ENCODE measurements around the gene EEF1A2.
A peak's percentile ranks its signal among the peaks of the same experiment; 100 is the strongest.

EEF1A2 gene

GRCh38 chr20:63487781-63488241, 11.1 kb downstream of the EEF1A2 start:
- H3K4me3 ChIP-seq (ENCODE audit: low read length in 2 of 2), result peak overlapping the region in 1 of 2 donors; percentile 25
- H2BK12ac ChIP-seq (ENCODE audit: low read length), result no peak overlapping the region
- H4K91ac ChIP-seq (ENCODE audit: low read depth, low read length, poor library complexity), result no peak overlapping the region
- H3K9me3 ChIP-seq (replicated peaks in 1 of 2; ENCODE audit: control insufficient read depth in 2 of 2, insufficient read depth in 1 of 2, low read depth in 1 of 2, low read length in 2 of 2), result peaks cover 0 to 1% of the 10 kb centered on the region in 2 donors
- no peak overlapping the region for H3K18ac ChIP-seq (ENCODE audit: low read length)
- peak overlapping the region; percentile 21 for H3K9ac ChIP-seq (ENCODE audit: low read depth, low read length, poor library complexity)
- H3K23ac ChIP-seq (ENCODE audit: low read depth, low read length, poor library complexity), result peak overlapping the region; percentile 31
- no CpG with 5 or more reads among the region's 40 CpGs for WGBS, 2 donors (ENCODE audit: extremely low coverage in 2 of 2, insufficient read length in 2 of 2, insufficient replicate concordance in 1 of 2)
- peaks cover 4% of the 10 kb centered on the region for H3K79me1 ChIP-seq (ENCODE audit: low read depth, low read length)
- H3K36me3 ChIP-seq (replicated peaks in 1 of 2; ENCODE audit: control insufficient read depth in 2 of 2, insufficient read depth in 2 of 2, low read length in 2 of 2), result no peaks in the 10 kb centered on the region
- no peak overlapping the region for H2BK5ac ChIP-seq (ENCODE audit: low read length)
- no peak overlapping the region for H2BK120ac ChIP-seq (ENCODE audit: low read depth, low read length)
- peaks cover 3 to 4% of the 10 kb centered on the region in 2 donors for H3K4me1 ChIP-seq (ENCODE audit: control insufficient read depth in 2 of 2, insufficient read depth in 1 of 2, low read depth in 1 of 2, low read length in 2 of 2)
- H3K4me2 ChIP-seq (ENCODE audit: insufficient read depth, low read length, poor library complexity, severe bottlenecking), result peak overlapping the region; percentile 57
- H2BK15ac ChIP-seq (ENCODE audit: low read length), result peak overlapping the region; percentile 9
- H2AFZ ChIP-seq (ENCODE audit: low read length), result peak overlapping the region; percentile 53
- H3K4ac ChIP-seq (ENCODE audit: low read length), result no peak overlapping the region
- no peak overlapping the region for H4K8ac ChIP-seq (ENCODE audit: low read depth, low read length)
- no peak for DNase-seq (ENCODE audit: low spot score)
- H3K14ac ChIP-seq (ENCODE audit: low read length), result peak overlapping the region; percentile 56
- H3K27me3 ChIP-seq (ENCODE audit: control insufficient read depth in 3 of 3, insufficient read depth in 3 of 3, low read depth in 1 of 3, low read length in 3 of 3), result peaks cover 3 to 40% (median 30%) of the 10 kb centered on the region in 3 experiments
- no peak overlapping the region for H3K27ac ChIP-seq (replicated peaks; ENCODE audit: low read length)
- H2AK5ac ChIP-seq (ENCODE audit: low read depth, low read length), result no peak overlapping the region

GRCh38 chr20:63487116-63487764, 11.6 kb downstream of the EEF1A2 start:
- Histone ChIP-seq H3K18ac (ENCODE audit: low read length) (no peak overlapping the region), H3K9me3 (replicated peaks in 1 of 2; ENCODE audit: control insufficient read depth in 2 of 2, insufficient read depth in 1 of 2, low read depth in 1 of 2, low read length in 2 of 2) (peaks cover 0 to under 1% of the 10 kb centered on the region in 2 donors), H2BK15ac (ENCODE audit: low read length) (peak overlapping the region; percentile 9), H3K14ac (ENCODE audit: low read length) (no peak overlapping the region), H2AFZ (ENCODE audit: low read length) (peak overlapping the region; percentile 53), H2BK12ac (ENCODE audit: low read length) (no peak overlapping the region), H3K27ac (replicated peaks; ENCODE audit: low read length) (no peak overlapping the region), H3K27me3 (ENCODE audit: control insufficient read depth in 3 of 3, insufficient read depth in 3 of 3, low read depth in 1 of 3, low read length in 3 of 3) (peaks cover 3 to 45% (median 30%) of the 10 kb centered on the region in 3 experiments), H3K4ac (ENCODE audit: low read length) (no peak overlapping the region), H4K8ac (ENCODE audit: low read depth, low read length) (peak overlapping the region; percentile 17), H3K36me3 (replicated peaks in 1 of 2; ENCODE audit: control insufficient read depth in 2 of 2, insufficient read depth in 2 of 2, low read length in 2 of 2) (no peaks in the 10 kb centered on the region), H3K4me1 (ENCODE audit: control insufficient read depth in 2 of 2, insufficient read depth in 1 of 2, low read depth in 1 of 2, low read length in 2 of 2) (peaks cover 3 to 5% of the 10 kb centered on the region in 2 donors), H3K9ac (ENCODE audit: low read depth, low read length, poor library complexity) (peak overlapping the region; percentile 21), H3K79me1 (ENCODE audit: low read depth, low read length) (peaks cover 4% of the 10 kb centered on the region), H3K4me3 (ENCODE audit: low read length in 2 of 2) (no peak overlapping the region), H2AK5ac (ENCODE audit: low read depth, low read length) (no peak overlapping the region), H4K91ac (ENCODE audit: low read depth, low read length, poor library complexity) (no peak overlapping the region), H2BK5ac (ENCODE audit: low read length) (no peak overlapping the region), H3K23ac (ENCODE audit: low read depth, low read length, poor library complexity) (peak overlapping the region; percentile 31), H2BK120ac (ENCODE audit: low read depth, low read length) (no peak overlapping the region), H3K4me2 (ENCODE audit: insufficient read depth, low read length, poor library complexity, severe bottlenecking) (peak overlapping the region; percentile 57)
- DNase-seq (ENCODE audit: low spot score), result no peak
- no CpG with 5 or more reads among the region's 14 CpGs for WGBS, 2 donors (ENCODE audit: extremely low coverage in 2 of 2, insufficient read length in 2 of 2, insufficient replicate concordance in 1 of 2)

GRCh38 chr20:63486300-63486855, 12.5 kb downstream of the EEF1A2 start:
- peaks cover 3 to 52% (median 30%) of the 10 kb centered on the region in 3 experiments for H3K27me3 ChIP-seq (ENCODE audit: control insufficient read depth in 3 of 3, insufficient read depth in 3 of 3, low read depth in 1 of 3, low read length in 3 of 3)
- H3K18ac ChIP-seq (ENCODE audit: low read length), result no peak overlapping the region
- H3K9me3 ChIP-seq (replicated peaks in 1 of 2; ENCODE audit: control insufficient read depth in 2 of 2, insufficient read depth in 1 of 2, low read depth in 1 of 2, low read length in 2 of 2), result no peaks in the 10 kb centered on the region
- no peak overlapping the region for H2BK15ac ChIP-seq (ENCODE audit: low read length)
- no peak overlapping the region for H2BK5ac ChIP-seq (ENCODE audit: low read length)
- H2BK120ac ChIP-seq (ENCODE audit: low read depth, low read length), result no peak overlapping the region
- H3K4me1 ChIP-seq (ENCODE audit: control insufficient read depth in 2 of 2, insufficient read depth in 1 of 2, low read depth in 1 of 2, low read length in 2 of 2), result peaks cover 7 to 8% of the 10 kb centered on the region in 2 donors
- peak overlapping the region; percentile 75 for H2AK5ac ChIP-seq (ENCODE audit: low read depth, low read length)
- no peak overlapping the region for H4K8ac ChIP-seq (ENCODE audit: low read depth, low read length)
- H2BK12ac ChIP-seq (ENCODE audit: low read length), result no peak overlapping the region
- no peak for DNase-seq (ENCODE audit: low spot score)
- WGBS, 2 donors (ENCODE audit: extremely low coverage in 2 of 2, insufficient read length in 2 of 2, insufficient replicate concordance in 1 of 2), result no CpG with 5 or more reads among the region's 17 CpGs
- no peak overlapping the region for H3K4me3 ChIP-seq (ENCODE audit: low read length in 2 of 2)
- H3K23ac ChIP-seq (ENCODE audit: low read depth, low read length, poor library complexity), result no peak overlapping the region
- no peaks in the 10 kb centered on the region for H3K36me3 ChIP-seq (replicated peaks in 1 of 2; ENCODE audit: control insufficient read depth in 2 of 2, insufficient read depth in 2 of 2, low read length in 2 of 2)
- H3K14ac ChIP-seq (ENCODE audit: low read length), result no peak overlapping the region
- no peak overlapping the region for H3K4ac ChIP-seq (ENCODE audit: low read length)
- no peak overlapping the region for H4K91ac ChIP-seq (ENCODE audit: low read depth, low read length, poor library complexity)
- H3K9ac ChIP-seq (ENCODE audit: low read depth, low read length, poor library complexity), result peak overlapping the region; percentile 60
- no peak overlapping the region for H3K27ac ChIP-seq (replicated peaks; ENCODE audit: low read length)
- no peak overlapping the region for H2AFZ ChIP-seq (ENCODE audit: low read length)
- H3K79me1 ChIP-seq (ENCODE audit: low read depth, low read length), result peaks cover 2% of the 10 kb centered on the region
- no peak overlapping the region for H3K4me2 ChIP-seq (ENCODE audit: insufficient read depth, low read length, poor library complexity, severe bottlenecking)

GRCh38 chr20:63484651-63485403, 14.1 kb downstream of the EEF1A2 start:
- Histone ChIP-seq H2BK5ac (ENCODE audit: low read length) (no peak overlapping the region), H3K4ac (ENCODE audit: low read length) (no peak overlapping the region), H3K9ac (ENCODE audit: low read depth, low read length, poor library complexity) (no peak overlapping the region), H3K9me3 (replicated peaks in 1 of 2; ENCODE audit: control insufficient read depth in 2 of 2, insufficient read depth in 1 of 2, low read depth in 1 of 2, low read length in 2 of 2) (no peaks in the 10 kb centered on the region), H2AFZ (ENCODE audit: low read length) (no peak overlapping the region), H3K4me1 (ENCODE audit: control insufficient read depth in 2 of 2, insufficient read depth in 1 of 2, low read depth in 1 of 2, low read length in 2 of 2) (peaks cover 7 to 8% of the 10 kb centered on the region in 2 donors), H3K4me2 (ENCODE audit: insufficient read depth, low read length, poor library complexity, severe bottlenecking) (no peak overlapping the region), H3K27ac (replicated peaks; ENCODE audit: low read length) (no peak overlapping the region), H3K23ac (ENCODE audit: low read depth, low read length, poor library complexity) (no peak overlapping the region), H4K8ac (ENCODE audit: low read depth, low read length) (no peak overlapping the region), H2BK120ac (ENCODE audit: low read depth, low read length) (no peak overlapping the region), H3K4me3 (ENCODE audit: low read length in 2 of 2) (no peak overlapping the region), H2BK12ac (ENCODE audit: low read length) (no peak overlapping the region), H2BK15ac (ENCODE audit: low read length) (no peak overlapping the region), H3K79me1 (ENCODE audit: low read depth, low read length) (peaks cover 2% of the 10 kb centered on the region), H2AK5ac (ENCODE audit: low read depth, low read length) (no peak overlapping the region), H3K18ac (ENCODE audit: low read length) (peak overlapping the region; percentile 48), H3K14ac (ENCODE audit: low read length) (peak overlapping the region; percentile 17), H3K27me3 (ENCODE audit: control insufficient read depth in 3 of 3, insufficient read depth in 3 of 3, low read depth in 1 of 3, low read length in 3 of 3) (peaks cover 3 to 54% (median 24%) of the 10 kb centered on the region in 3 experiments), H3K36me3 (replicated peaks in 1 of 2; ENCODE audit: control insufficient read depth in 2 of 2, insufficient read depth in 2 of 2, low read length in 2 of 2) (no peaks in the 10 kb centered on the region), H4K91ac (ENCODE audit: low read depth, low read length, poor library complexity) (no peak overlapping the region)
- no peak for DNase-seq (ENCODE audit: low spot score)
- no CpG with 5 or more reads among the region's 18 CpGs for WGBS, 2 donors (ENCODE audit: extremely low coverage in 2 of 2, insufficient read length in 2 of 2, insufficient replicate concordance in 1 of 2)

Data from neuronal stem cell (in vitro differentiated cells).